GM12865 (cell line): ENCODE results near the gene CACNG6.
"Not testable (repeated sequence)": the region's sequence is repeated elsewhere in the genome, so short reads cannot be mapped to it uniquely, and the experiment has no call there.

ENCODE experiments used
- DNase-seq: peaks from one replicate; pipeline ENCODE4 v3.0.0; 2010; ENCODE audit warnings: low read depth
- H3K4me3 ChIP-seq: 2 replicates; pipeline ENCODE4 v1.5.1; 2011; ENCODE audit warnings: mild to moderate bottlenecking, low read depth, low read length, control low read depth
- CTCF ChIP-seq: IDR thresholded peaks from 2 replicates; pipeline ENCODE4 v1.5.1; 2011; ENCODE audit warnings: low read length, control low read depth, low read depth, inconsistent platforms; ENCODE audit not compliant: insufficient read depth; ENCODE audit errors: missing control alignments

Gene CACNG6

GRCh38 chr19:54026656-54027055 lies 35.2 kb downstream of the CACNG6 start:
- no peak for DNase-seq
- TF ChIP-seq CTCF = no peak
- no peak overlapping the region for H3K4me3 ChIP-seq

GRCh38 chr19:54029301-54029700 lies 37.9 kb downstream of the CACNG6 start:
- H3K4me3 ChIP-seq = no peak overlapping the region
- TF ChIP-seq CTCF = no peak
- no peak for DNase-seq

- peak; percentile 30 for TF ChIP-seq CTCF
- DNase-seq = peak; percentile 9
- no peak overlapping the region for H3K4me3 ChIP-seq
Observed at GRCh38 chr19:54029930-54030490, 38.6 kb downstream of the CACNG6 start.

GRCh38 chr19:54030895-54031586 lies 39.6 kb downstream of the CACNG6 start:
- H3K4me3 ChIP-seq = no peak overlapping the region
- DNase-seq = no peak
- no peak for TF ChIP-seq CTCF

- TF ChIP-seq CTCF = no peak
- no peak for DNase-seq
- H3K4me3 ChIP-seq = no peak overlapping the region
Observed at GRCh38 chr19:54035215-54036178, 44.1 kb downstream of the CACNG6 start.

GRCh38 chr19:54036542-54036941 lies 45.1 kb downstream of the CACNG6 start:
- H3K4me3 ChIP-seq, DNase-seq: not testable (repeated sequence)

GRCh38 chr19:54040003-54040402 lies 48.6 kb downstream of the CACNG6 start:
- DNase-seq = no peak
- H3K4me3 ChIP-seq = no peak overlapping the region
- no peak for TF ChIP-seq CTCF
